GM10248 (cell line): ENCODE measurements around the gene EBF4.

Experiments
- CTCF ChIA-PET: fragments of 300-600 bp; sonication (Branson Sonifier 250); formaldehyde crosslinking; extraction: SDS; loops from one replicate; lab custom pipeline; 2021; ENCODE audit warnings: antibody characterized with exemption; lab: Yijun Ruan, JAX
- POLR2A ChIA-PET: fragments of 350-650 bp; sonication (Branson Sonifier 250); formaldehyde crosslinking; extraction: SDS; loops from one replicate; lab custom pipeline; 2020; ENCODE audit warnings: antibody characterized with exemption; lab: Yijun Ruan, JAX
- DNase-seq: peaks from one replicate; pipeline ENCODE4 v3.0.0; 2012; ENCODE audit errors: extremely low spot score
- CTCF ChIP-seq: IDR thresholded peaks from 2 replicates; pipeline ENCODE4 v1.5.1; 2012; ENCODE audit warnings: mild to moderate bottlenecking, low read depth; ENCODE audit errors: extremely low read depth, missing control alignments, control extremely low read depth

The EBF4 gene

GRCh38 chr20:2698912-2699311, 6.3 kb downstream of the EBF4 start:
- ChIA-PET POLR2A (no interaction called here), CTCF (interaction anchor here (1.0 kb wide), 1 partner anchor 20 kb away, joined by 4 read pairs; no protein-coding TSS in a partner anchor)
- DNase-seq, result no peak
- TF ChIP-seq CTCF, result no peak

GRCh38 chr20:2699775-2700413, 7.3 kb downstream of the EBF4 start:
- no peak for TF ChIP-seq CTCF
- ChIA-PET POLR2A (no interaction called here), CTCF (interaction anchor here (1.0 kb wide), 1 partner anchor 19 kb away, joined by 4 read pairs; no protein-coding TSS in a partner anchor)
- no peak for DNase-seq

GRCh38 chr20:2700913-2701620, 8.5 kb downstream of the EBF4 start:
- TF ChIP-seq CTCF, result no peak
- no peak for DNase-seq
- CTCF ChIA-PET, result interaction anchor here (1.1 kb wide), 1 partner anchor 9 kb away, joined by 4 read pairs; no protein-coding TSS in a partner anchor
- POLR2A ChIA-PET, result no interaction called here

- no peak for TF ChIP-seq CTCF
- no peak for DNase-seq
- ChIA-PET CTCF (interaction anchor here (1.1 kb wide), 1 partner anchor 10 kb away, joined by 4 read pairs; no protein-coding TSS in a partner anchor), POLR2A (no interaction called here)
Observed at GRCh38 chr20:2701671-2702081, 9.1 kb downstream of the EBF4 start.

- ChIA-PET CTCF (interaction anchor here (1.2 kb wide), 1 partner anchor 25 kb away, joined by 3 read pairs; no protein-coding TSS in a partner anchor), POLR2A (no interaction called here)
- no peak for TF ChIP-seq CTCF
- DNase-seq, result no peak
Observed at GRCh38 chr20:2703716-2704475, 11.3 kb downstream of the EBF4 start.

- POLR2A ChIA-PET, result no interaction called here
- CTCF ChIA-PET, result no interaction called here
- no peak for DNase-seq
- TF ChIP-seq CTCF, result no peak
Observed at GRCh38 chr20:2705931-2706645, 13.5 kb downstream of the EBF4 start.
